ENCODE data around the gene THAP8.
"Not testable (repeated sequence)": the region's sequence is repeated elsewhere in the genome, so short reads cannot be mapped to it uniquely, and the experiment has no call there.

Gene THAP8

DNA sequence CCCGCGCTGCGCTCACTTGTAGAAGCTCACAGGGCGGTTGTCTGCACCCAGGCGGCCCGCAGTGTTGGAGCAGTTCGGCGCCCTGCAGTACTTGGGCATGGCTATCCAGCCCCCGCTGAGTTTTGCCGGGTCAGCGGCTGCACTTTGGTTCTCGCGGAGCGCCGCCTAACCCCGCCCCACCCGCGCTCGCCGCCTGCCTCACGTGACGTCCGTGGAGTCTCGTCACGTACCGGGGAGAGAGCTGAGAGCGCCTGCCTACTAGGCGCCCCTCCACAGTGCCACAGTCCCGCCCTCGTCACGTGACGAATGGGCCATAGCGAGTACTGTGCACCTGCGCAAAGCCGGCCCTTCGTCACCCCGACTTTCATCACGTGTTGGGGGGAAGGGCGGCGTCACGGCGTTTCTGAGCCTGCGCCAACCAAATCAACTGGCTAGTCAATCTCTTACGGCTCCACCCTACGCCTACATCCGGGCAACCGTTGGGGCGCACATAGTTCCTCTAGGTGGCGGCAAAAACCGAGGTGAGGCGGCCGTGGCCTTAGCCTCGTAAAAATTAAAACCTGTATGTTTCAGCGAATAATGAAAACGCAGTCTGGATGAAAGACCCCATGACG is at the start of gene THAP8:
TSS of gene THAP8 (minus strand) at position 167 of the 614 bp plus-strand sequence. CDS start at position 99, 68 bp downstream.
- peak; percentile 99 for DNase-seq

- DNase-seq: no peak
Measured at GRCh38 chr19:36103040-36103626, 49.0 kb upstream of the THAP8 start.

- DNase-seq: no peak
Measured at GRCh38 chr19:36101550-36102327, 47.7 kb upstream of the THAP8 start.

DNA sequence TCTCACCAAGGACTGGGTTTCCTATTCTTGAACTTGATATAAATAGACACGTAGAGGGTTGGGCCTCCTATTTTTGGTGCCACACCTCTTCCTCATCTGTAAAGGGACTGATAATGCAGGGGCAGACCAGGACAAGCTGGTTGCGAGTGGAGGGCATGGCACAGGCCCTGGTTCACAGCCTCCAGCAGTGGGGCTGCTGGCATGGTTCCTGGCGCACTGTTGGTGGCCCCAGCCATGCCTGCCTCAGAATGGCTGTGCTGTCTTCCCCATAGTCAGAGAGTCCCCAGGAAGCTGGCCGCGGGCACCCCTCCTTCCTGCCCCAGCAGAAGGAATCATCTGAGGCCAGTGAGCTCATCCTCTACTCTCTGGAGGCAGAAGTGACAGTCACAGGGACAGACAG is 46.4 kb upstream of the THAP8 start:
- no peak for DNase-seq

GRCh38 chr19:36099166-36099785 is 45.2 kb upstream of the THAP8 start:
- no peak for DNase-seq

GRCh38 chr19:36097036-36097435 is 43.0 kb upstream of the THAP8 start:
- DNase-seq: no peak

DNA sequence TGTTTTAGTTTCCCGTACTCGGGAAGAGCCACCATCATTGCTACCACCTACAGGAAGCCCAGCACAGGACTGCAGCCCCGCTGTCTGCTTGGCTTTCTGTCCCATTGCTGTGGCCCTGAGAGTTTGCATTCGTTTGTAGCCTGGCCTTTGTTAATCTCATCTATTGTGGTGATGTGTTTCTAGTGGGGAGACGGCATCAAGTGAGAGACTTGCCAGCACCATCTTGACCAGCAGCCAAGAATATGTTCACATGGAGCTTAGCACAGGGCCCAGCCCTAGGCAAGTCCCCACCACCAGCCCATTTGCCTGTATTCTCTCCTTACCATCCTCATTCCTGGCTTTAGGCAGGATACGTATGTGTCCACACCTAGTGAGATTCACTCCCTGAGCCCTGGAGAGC is 39.6 kb upstream of the THAP8 start:
- no peak for DNase-seq

- DNase-seq: no peak
Measured at GRCh38 chr19:36093146-36093662, 39.1 kb upstream of the THAP8 start.

- DNase-seq: no peak
Measured at GRCh38 chr19:36092566-36092965, 38.5 kb upstream of the THAP8 start.

DNA sequence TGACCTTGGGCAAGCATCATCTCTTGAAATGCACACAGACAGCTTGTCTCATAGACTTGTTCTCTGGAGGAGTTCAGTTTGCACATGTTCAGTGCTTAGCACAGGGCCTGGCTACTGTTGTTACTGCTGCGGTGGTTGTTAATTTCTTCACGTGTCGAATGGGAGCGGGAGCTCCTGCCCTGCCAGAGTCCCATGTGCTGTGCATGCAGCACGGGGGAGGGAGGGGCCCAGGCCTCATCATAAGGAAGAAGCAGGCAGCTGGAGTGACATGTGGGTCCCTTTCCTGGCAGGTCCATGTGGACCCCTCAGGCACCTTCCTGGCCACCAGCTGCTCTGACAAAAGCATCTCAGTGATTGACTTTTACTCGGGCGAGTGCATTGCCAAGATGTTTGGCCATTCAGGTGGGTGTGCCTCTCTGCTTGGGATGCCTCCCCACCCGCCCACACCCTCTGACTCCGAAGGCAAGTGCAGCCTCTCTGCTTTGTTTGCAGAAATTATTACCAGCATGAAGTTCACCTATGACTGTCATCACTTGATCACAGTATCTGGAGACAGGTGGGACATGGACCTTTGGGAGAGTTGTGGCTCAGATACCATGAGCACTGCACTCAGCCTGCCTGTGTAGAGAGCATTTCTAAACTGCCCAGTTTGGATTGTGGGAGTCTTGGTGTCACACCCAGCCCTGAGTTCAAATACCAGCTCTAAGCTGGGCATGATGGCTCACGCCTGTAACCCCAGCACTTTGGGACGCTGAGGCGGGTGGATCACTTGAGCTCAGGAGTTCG is 37.0 kb upstream of the THAP8 start:
- DNase-seq: no peak

DNA sequence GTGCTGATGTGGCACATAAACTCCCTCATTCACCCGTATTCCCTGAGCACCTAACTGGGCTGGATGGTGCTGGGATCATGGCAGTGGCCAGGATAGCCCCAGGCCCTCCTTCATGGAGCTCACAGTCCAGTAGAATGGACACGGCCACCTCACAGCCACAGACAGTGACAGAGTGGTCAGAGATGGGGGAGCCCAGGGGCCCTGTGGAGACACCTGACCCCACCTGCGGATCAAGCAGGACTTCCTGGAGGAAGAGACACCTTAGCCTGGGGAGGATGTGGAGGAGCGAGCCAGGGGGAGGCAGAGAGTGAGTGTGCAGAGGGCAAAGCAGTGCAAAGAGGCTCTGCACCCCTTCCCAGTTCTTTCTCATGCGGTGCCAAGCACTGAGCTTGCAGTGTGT is 35.8 kb upstream of the THAP8 start:
- no peak for DNase-seq

GRCh38 chr19:36086326-36086725 is 32.2 kb upstream of the THAP8 start:
- no peak for DNase-seq

DNA sequence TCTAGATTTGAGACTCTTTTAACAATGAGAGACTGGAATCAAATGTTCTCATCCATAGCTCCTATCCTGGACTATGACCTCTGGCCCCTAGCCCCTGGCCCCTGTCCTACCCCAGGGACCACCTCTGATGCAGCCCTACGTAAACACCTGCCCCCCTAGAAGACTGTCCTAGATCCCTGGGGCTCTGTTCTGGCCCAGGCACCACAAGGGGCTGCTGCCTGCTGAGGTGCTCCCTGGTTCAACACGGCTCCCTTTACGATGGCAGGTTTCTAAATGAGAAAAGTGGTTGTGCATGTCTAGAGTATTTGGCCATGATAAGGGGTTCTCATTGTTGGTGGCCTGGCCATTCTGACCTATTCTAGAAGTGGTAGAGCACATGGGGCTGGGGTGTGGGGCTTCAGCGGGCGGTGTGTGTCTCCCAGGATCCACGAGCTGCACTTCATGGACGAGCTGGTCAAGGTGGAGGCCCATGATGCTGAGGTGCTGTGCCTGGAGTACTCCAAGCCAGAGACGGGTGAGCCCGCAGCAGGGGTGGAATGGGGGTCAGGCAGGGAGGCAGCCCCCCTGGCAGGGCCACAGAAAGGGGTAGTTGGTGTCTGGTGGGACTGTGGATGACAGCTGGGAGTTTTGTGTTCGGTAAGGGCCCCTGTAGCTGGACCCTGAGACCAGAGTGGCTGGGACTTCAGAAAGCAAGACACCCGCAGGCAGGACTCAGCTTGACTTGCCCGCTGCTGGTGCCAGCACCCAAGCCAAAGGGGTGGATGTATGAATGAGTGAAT is 30.3 kb upstream of the THAP8 start:
- no peak for DNase-seq

DNA sequence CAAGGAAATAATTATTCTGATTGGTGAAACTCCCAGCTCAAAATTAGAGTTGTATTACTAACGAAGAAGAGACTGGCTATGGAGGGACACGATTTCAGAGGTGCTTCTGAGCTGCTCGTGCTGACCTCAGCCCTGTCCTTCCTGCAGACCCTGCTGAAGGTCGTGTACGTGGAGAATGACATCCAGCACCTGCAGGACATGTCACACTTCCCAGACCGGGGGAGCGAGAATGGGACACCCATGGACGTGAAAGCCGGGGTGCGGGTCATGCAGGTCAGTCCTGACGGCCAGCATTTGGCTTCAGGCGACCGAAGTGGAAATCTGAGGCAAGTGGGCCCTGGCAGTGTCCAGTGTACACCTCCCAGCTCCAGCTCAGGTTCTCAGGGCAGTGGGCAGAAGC is 28.8 kb upstream of the THAP8 start:
- no peak for DNase-seq

GRCh38 chr19:36081894-36082293 is 27.8 kb upstream of the THAP8 start:
- no peak for DNase-seq

DNA sequence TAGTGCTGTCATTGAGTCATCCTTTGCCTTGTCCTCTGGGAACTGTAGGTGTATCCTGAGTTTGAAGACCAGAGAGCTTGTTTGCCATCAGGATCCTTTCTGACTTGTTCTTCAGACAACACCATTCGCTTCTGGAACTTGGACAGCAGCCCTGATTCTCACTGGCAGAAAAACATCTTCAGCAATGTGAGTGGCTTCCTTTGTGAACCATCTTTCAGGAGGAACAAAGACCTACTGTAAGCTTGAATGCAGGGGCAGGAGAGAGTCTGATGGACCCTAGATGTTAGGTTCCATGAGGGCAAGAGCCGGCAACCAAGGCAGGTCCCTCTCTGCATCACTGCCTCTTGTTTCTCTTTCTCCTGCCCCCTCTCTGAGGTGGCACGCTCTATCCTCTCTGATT is 27.3 kb upstream of the THAP8 start:
- DNase-seq: no peak

- DNase-seq: no peak
Measured at GRCh38 chr19:36079389-36079945, 25.4 kb upstream of the THAP8 start.

GRCh38 chr19:36073121-36073876 is 19.2 kb upstream of the THAP8 start:
- no peak for DNase-seq

DNA sequence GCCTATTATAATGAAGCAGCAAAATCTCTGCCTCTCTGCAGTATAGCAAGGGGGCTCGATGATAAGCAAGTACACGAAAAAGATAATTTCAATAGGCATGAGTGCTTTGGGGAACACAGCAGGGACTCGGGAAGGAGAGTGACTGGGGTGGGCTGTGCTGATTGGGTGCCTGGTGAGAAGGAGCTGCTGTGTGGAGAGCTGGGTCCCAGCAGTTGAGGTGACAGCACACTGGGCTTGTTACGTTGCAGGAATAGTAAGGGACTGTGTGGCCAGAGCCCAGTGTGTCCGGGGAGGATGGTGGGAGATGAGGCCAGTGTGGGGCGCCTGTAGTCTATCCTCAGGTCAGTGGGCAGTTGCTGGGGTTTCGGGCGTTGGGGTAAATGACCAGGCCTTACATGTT is 18.0 kb upstream of the THAP8 start:
- DNase-seq: no peak

DNA sequence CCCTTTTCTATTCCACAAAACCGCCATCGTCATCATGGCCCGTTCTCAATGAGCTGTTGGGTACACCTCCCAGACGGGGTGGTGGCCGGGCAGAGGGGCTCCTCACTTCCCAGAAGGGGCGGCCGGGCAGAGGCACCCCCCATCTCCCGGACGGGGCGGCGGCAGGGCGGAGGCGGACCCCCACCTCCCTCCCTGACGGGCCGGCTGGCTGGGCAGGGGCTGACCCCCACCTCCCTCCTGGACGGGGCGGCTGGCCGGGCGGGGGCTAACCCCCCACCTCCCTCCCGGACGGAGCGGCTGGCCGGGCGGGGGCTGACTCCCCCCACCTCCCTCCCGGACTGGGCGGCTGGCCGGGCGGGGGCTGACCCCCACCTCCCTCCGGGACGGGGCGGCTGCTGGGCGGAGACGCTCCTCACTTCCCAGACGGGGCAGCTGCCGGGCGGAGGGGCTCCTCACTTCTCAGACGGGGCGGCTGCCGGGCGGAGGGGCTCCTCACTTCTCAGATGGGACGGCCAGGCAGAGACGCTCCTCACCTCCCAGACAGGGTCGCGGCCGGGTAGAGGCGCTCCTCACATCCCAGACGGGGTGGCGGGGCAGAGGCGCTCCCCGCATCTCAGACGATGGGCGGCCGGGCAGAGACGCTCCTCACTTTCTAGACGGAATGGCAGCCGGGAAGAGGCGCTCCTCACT is 14.9 kb upstream of the THAP8 start:
- DNase-seq: not testable (repeated sequence)

Measured in EL (cell line).